Hematopoietic multipotent progenitor cell treated with erythropoietin and hydrocortisone succinate and interleukin-3 and kit ligand, for 15 days (in vitro differentiated cells): Measurements from ENCODE around the gene FGR.

Source experiments
- DNase-seq: peaks from one replicate; pipeline ENCODE4 v3.0.0-alpha.2; 2015; ENCODE audit warnings: low spot score

FGR gene

GRCh38 chr1:27600498-27601175, 34.3 kb downstream of the FGR start:
- no peak for DNase-seq

GRCh38 chr1:27599605-27600497, 35.1 kb downstream of the FGR start:
- DNase-seq: no peak

GRCh38 chr1:27598902-27599528, 36.0 kb downstream of the FGR start:
- DNase-seq: no peak

GRCh38 chr1:27598295-27598687, 36.7 kb downstream of the FGR start:
- no peak for DNase-seq

- no peak for DNase-seq
These were observed 37.3 kb downstream of the FGR start for GRCh38 chr1:27597516-27598294.

GRCh38 chr1:27596986-27597385, 38.0 kb downstream of the FGR start:
- DNase-seq: no peak

- DNase-seq: no peak
These were observed 38.7 kb downstream of the FGR start for GRCh38 chr1:27596261-27596660.

GRCh38 chr1:27595597-27595996, 39.4 kb downstream of the FGR start:
- DNase-seq: no peak

GRCh38 chr1:27594564-27595510, 40.1 kb downstream of the FGR start:
- DNase-seq: no peak

GRCh38 chr1:27593678-27594563, 41.1 kb downstream of the FGR start:
- DNase-seq: no peak

- DNase-seq: no peak
These were observed 41.9 kb downstream of the FGR start for GRCh38 chr1:27592931-27593677.

- DNase-seq: no peak
These were observed 42.6 kb downstream of the FGR start for GRCh38 chr1:27592232-27592930.

- DNase-seq: no peak
These were observed 43.4 kb downstream of the FGR start for GRCh38 chr1:27591622-27592021.

GRCh38 chr1:27590917-27591508, 44.0 kb downstream of the FGR start:
- DNase-seq: no peak

- DNase-seq: no peak
These were observed 45.1 kb downstream of the FGR start for GRCh38 chr1:27589841-27590426.

- no peak for DNase-seq
These were observed 45.5 kb downstream of the FGR start for GRCh38 chr1:27589441-27589840.

- no peak for DNase-seq
These were observed 46.4 kb downstream of the FGR start for GRCh38 chr1:27588256-27589232.
